MCF 10A (cell line): Measurements from ENCODE around the gene UBE2I. TPM values are rescaled to one million over a fixed set of nuclear protein-coding genes. Genes with fewer than 3 reads are reported as not detected.

ENCODE experiments used
- BruUV-seq: library from RNA; stranded (reverse); fragments of 400-500 nt; replicated peaks from 2 replicates; lab custom pipeline; 2021; lab: Mats Ljungman, UMichigan
- CTCF ChIA-PET: fragments of 300-600 bp; sonication (Branson Sonifier 250); formaldehyde crosslinking; extraction: SDS; loops from one replicate; lab custom pipeline; 2021; ENCODE audit warnings: antibody characterized with exemption, inconsistent platforms; lab: Yijun Ruan, JAX
- POLR2A ChIA-PET: fragments of 300-600, 350-650 bp; sonication (Branson Sonifier 250); formaldehyde crosslinking; extraction: SDS; loops from one replicate; lab custom pipeline; 2020; ENCODE audit warnings: antibody characterized with exemption, inconsistent platforms; lab: Yijun Ruan, JAX
- DNase-seq: peaks from one replicate; pipeline ENCODE4 v3.0.0-alpha.2; 2018; ENCODE audit not compliant: unreplicated experiment
- H3K27ac Mint-ChIP-seq: one replicate; pipeline ENCODE4 v1.8.0; 2022; ENCODE audit warnings: mild to moderate bottlenecking, low read depth, mixed read lengths; ENCODE audit not compliant: unreplicated experiment
- H3K27me3 Mint-ChIP-seq: one replicate; pipeline ENCODE4 v1.8.0; 2022; ENCODE audit warnings: mixed read lengths; ENCODE audit not compliant: insufficient read depth, unreplicated experiment
- H3K36me3 Mint-ChIP-seq: one replicate; pipeline ENCODE4 v1.8.0; 2022; ENCODE audit warnings: mild to moderate bottlenecking, moderate library complexity, mixed read lengths; ENCODE audit not compliant: insufficient read depth, unreplicated experiment
- H3K4me1 Mint-ChIP-seq: one replicate; pipeline ENCODE4 v1.8.0; 2022; ENCODE audit warnings: mixed read lengths; ENCODE audit not compliant: insufficient read depth, unreplicated experiment
- H3K4me3 Mint-ChIP-seq: one replicate; pipeline ENCODE4 v1.8.0; 2022; ENCODE audit warnings: mild to moderate bottlenecking, moderate library complexity, mixed read lengths; ENCODE audit not compliant: unreplicated experiment
- H3K9me3 Mint-ChIP-seq: one replicate; pipeline ENCODE4 v1.8.0; 2022; ENCODE audit warnings: mixed read lengths; ENCODE audit not compliant: unreplicated experiment
- intact Hi-C: fragments of 100-400 bp; cut with micrococcal nuclease; formaldehyde crosslinking; loops from 2 replicates; pipeline ENCODE4 v1.14.1; 2022
- total RNA-seq: library from RNA; stranded (reverse); gene quantifications from 2 replicates; pipeline ENCODE4 v1.2.3, GENCODE V29; 2022
- TF ChIP-seq, protein P1 (sequence below): fragments of 200-600 bp; IDR thresholded peaks from one replicate; pipeline ENCODE4 v1.8.0; 2022; ENCODE audit warnings: antibody characterized with exemption, mild to moderate bottlenecking; ENCODE audit not compliant: unreplicated experiment

Gene UBE2I
- total RNA-seq, 1 experiment from 2014 or later = 163 TPM

DNA sequence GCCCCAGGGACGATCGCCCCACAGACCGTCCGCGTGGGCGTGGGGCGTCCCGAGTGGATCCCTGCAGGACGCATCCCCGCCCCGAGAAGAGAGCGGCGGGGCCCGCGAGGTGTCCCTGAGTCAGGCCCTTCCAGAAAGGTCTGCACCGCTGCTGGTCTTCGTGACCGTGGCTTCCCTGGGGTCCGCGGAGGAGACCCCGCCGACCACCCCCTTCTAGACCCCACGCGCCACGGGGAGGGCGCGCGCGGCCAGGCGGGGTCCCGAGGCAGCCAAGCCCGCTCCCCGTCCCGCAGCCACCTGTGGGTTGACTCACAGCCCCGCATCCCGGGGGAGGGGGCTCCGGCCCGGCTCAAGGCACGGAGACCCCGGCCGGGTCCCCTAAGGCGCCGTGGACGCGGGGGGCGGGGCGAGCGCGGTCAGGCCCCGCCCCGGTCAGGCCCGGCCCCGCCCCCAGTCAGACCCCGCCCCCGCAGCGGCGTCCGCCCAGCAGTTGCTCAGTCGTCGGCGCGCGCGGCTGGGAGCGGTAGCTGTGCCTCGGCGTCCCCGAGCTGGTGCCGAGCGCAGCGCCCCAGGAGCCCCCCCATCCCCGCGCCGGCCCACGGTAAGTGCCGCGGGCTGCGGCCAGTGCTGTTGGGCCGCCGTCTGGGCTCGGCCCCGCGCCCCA is 23.8 kb downstream of the UBE2I start, which contains the start of gene BAIAP3:
TSS of gene BAIAP3 (plus strand) at position 497 of the 664 bp plus-strand sequence. CDS start 4,905 bp downstream, outside the sequence.
- TF ChIP-seq, protein P1, sequence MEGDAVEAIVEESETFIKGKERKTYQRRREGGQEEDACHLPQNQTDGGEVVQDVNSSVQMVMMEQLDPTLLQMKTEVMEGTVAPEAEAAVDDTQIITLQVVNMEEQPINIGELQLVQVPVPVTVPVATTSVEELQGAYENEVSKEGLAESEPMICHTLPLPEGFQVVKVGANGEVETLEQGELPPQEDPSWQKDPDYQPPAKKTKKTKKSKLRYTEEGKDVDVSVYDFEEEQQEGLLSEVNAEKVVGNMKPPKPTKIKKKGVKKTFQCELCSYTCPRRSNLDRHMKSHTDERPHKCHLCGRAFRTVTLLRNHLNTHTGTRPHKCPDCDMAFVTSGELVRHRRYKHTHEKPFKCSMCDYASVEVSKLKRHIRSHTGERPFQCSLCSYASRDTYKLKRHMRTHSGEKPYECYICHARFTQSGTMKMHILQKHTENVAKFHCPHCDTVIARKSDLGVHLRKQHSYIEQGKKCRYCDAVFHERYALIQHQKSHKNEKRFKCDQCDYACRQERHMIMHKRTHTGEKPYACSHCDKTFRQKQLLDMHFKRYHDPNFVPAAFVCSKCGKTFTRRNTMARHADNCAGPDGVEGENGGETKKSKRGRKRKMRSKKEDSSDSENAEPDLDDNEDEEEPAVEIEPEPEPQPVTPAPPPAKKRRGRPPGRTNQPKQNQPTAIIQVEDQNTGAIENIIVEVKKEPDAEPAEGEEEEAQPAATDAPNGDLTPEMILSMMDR = no peak
- no TSS peak for BruUV-seq
- ChIA-PET POLR2A (no interaction called here), CTCF (no interaction called here)
- DNase-seq = no peak
- H3K9me3 Mint-ChIP-seq = no peaks in the 10 kb centered on the region
- peaks cover 13% of the 10 kb centered on the region for H3K27me3 Mint-ChIP-seq
- no peak within 1 kb of the TSS for H3K4me3 Mint-ChIP-seq
- H3K27ac Mint-ChIP-seq = no peak within 1 kb of the TSS
- no peaks in the 10 kb centered on the region for H3K36me3 Mint-ChIP-seq
- no peaks in the 10 kb centered on the region for H3K4me1 Mint-ChIP-seq
- intact Hi-C loops = no loop called here

DNA sequence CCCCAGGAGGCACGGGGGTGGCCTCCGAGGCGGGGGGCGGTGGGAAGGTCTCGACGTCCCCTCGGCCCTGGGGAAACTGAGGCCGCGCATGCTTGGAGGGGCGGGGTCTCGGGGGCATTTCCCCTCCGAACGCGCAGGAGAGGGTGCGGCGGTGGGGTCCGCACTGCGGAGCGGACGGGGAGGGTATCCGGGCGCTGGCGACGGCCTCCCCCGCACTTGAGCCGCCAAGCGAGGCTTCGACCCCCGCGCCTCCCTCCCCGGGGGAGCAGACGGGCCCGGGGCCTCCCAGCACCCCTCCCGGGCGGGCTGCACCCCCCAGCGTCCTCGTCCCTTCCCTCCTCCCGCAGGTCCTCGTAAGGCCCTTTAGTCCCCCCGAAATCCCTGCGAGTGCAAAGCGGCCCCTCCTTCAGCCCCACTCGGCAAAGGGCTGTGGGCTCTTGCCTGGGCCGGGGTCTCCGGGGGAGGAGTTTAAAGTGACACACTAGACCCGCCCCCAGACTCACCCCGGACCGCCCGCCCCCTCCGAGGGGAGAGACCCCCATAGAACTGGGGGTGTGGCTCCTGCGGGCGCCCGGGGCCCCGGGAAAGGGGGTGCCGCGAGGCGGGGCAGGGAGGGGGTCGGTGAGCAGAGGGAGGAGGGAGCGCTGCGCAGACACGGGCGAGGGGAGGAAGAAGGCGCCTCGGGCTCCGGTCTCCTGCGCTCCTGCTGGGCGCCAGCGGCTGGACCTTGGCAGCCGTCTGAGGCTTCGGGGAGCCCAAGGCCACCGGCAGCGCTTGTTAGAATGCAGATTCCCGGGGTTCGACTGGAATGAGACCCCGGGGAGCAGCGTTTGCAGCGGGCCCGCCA is 24.6 kb downstream of the UBE2I start:
- DNase-seq = no peak
- H3K4me3 Mint-ChIP-seq = no peak overlapping the region
- H3K9me3 Mint-ChIP-seq = no peaks in the 10 kb centered on the region
- H3K36me3 Mint-ChIP-seq = no peaks in the 10 kb centered on the region
- peaks cover 13% of the 10 kb centered on the region for H3K27me3 Mint-ChIP-seq
- ChIA-PET CTCF (no interaction called here), POLR2A (no interaction called here)
- H3K4me1 Mint-ChIP-seq = no peaks in the 10 kb centered on the region
- intact Hi-C loops = no loop called here
- no peak overlapping the region for H3K27ac Mint-ChIP-seq
- BruUV-seq = no TSS peak
- TF ChIP-seq, protein P1 = no peak

DNA sequence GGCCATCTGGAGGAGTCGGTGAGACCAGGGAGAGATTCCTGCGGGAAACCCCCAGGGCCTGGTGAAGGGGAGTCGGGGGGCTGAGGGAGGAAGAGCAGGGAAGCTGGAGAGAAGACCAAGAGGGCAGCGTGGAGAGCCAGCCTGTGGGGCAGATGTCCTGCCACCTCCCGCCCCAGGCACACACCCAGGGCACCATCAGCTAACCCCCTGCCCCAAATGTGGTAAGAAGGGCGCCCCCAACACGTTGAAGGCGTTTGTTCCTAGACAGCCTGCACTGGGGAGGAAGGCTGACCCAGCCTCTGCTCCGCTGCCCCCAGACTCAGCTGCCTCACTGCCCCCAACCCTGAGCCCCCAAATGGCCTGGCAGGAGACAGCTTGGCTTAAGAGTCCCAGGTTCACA is 25.3 kb downstream of the UBE2I start:
- Mint-ChIP-seq H3K4me1 (no peaks in the 10 kb centered on the region), H3K27ac (no peak overlapping the region), H3K27me3 (peaks cover 13% of the 10 kb centered on the region), H3K9me3 (no peaks in the 10 kb centered on the region), H3K4me3 (no peak overlapping the region), H3K36me3 (no peaks in the 10 kb centered on the region)
- TF ChIP-seq, protein P1 = no peak
- intact Hi-C loops = no loop called here
- no TSS peak for BruUV-seq
- no peak for DNase-seq
- CTCF ChIA-PET = no interaction called here
- POLR2A ChIA-PET = no interaction called here

DNA sequence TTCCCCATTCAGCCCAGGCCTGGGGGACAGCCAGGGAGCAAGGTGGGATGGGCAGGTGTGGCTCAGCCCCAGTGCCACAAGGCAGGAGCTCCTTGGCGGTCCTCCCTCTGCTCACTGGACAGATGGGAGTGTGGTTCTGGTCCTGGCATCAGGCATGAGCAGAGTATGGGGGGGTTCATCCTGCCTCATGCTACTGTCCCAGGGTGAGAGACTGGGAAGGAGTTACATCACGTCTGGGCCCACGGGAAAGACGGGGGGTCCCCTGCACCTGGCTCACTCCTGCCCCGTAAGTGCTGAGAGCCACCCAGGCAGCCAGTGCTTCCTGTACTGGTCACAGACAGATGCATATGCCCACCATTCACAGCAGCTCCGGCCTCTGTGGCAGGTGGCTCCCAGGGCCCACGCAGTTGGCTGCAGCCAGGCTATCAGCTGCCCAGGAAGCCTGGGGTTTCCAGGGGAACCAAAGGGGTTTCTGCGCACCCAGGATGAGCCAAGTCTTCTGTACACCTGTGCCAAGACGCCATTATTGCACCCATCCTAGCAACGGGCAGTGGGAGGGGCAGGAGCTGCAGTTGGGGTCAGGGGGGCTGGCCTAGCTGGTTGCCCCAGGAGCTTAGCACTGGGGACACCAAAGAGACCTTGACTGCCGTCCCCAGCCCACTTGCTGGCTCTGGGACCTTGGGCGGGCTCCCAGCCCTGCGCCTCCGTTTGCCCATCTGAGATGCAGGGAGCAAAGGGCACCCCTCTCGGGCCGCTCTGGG is 26.0 kb downstream of the UBE2I start:
- TF ChIP-seq, protein P1 = no peak
- Mint-ChIP-seq H3K27me3 (peaks cover 13% of the 10 kb centered on the region), H3K9me3 (no peaks in the 10 kb centered on the region), H3K4me3 (no peak overlapping the region), H3K4me1 (no peaks in the 10 kb centered on the region), H3K36me3 (no peaks in the 10 kb centered on the region), H3K27ac (no peak overlapping the region)
- ChIA-PET CTCF (no interaction called here), POLR2A (no interaction called here)
- no peak for DNase-seq
- intact Hi-C loops = no loop called here
- no TSS peak for BruUV-seq
